HepG2 (cell line): ENCODE measurements around the gene METTL22. TPM values are rescaled to one million over a fixed set of nuclear protein-coding genes. Genes with fewer than 3 reads are reported as not detected.
A peak's percentile ranks its signal among the peaks of the same experiment; 100 is the strongest.

Experiments used
- BCL6 ChIP-seq: IDR thresholded peaks from 2 replicates; pipeline ENCODE4 v1.6.1; 2016; ENCODE audit warnings: missing genetic modification reagents, missing compliant biosample characterization
- BRD4 ChIP-seq: sonication (generic); formaldehyde crosslinking; IDR thresholded peaks from 2 replicates; pipeline ENCODE4 v1.4.0; 2020; ENCODE audit warnings: missing genetic modification reagents
- CEBPG ChIP-seq: IDR thresholded peaks from 2 replicates; pipeline ENCODE4 v1.6.1; 2016
- GLI4 ChIP-seq: sonication (generic); formaldehyde crosslinking; IDR thresholded peaks from 2 replicates; pipeline ENCODE4 v1.5.1; 2020; ENCODE audit warnings: missing genetic modification reagents, mild to moderate bottlenecking, moderate library complexity, borderline replicate concordance
- MEIS2 ChIP-seq: sonication (generic); formaldehyde crosslinking; IDR thresholded peaks from 2 replicates; pipeline ENCODE4 v1.9.0; 2021; ENCODE audit warnings: mild to moderate bottlenecking, missing genetic modification reagents
- NCOR1 ChIP-seq: fragments of 200-600 bp; sonication (generic); IDR thresholded peaks from 2 replicates; pipeline ENCODE4 v1.7.0; 2017; ENCODE audit warnings: antibody characterized with exemption, low read length, borderline replicate concordance
- PAX8 ChIP-seq: sonication (generic); formaldehyde crosslinking; IDR thresholded peaks from 2 replicates; pipeline ENCODE4 v1.8.0; 2022; ENCODE audit warnings: mild to moderate bottlenecking, missing genetic modification reagents, borderline replicate concordance
- RBAK ChIP-seq: sonication (generic); formaldehyde crosslinking; IDR thresholded peaks from 2 replicates; pipeline ENCODE4 v1.5.1; 2020; ENCODE audit warnings: mild to moderate bottlenecking, missing genetic modification reagents
- RFX3 ChIP-seq: IDR thresholded peaks from 2 replicates; pipeline ENCODE4 v1.6.1; 2016; ENCODE audit warnings: missing biosample characterization, missing genetic modification reagents
- SIX4 ChIP-seq: sonication (generic); formaldehyde crosslinking; IDR thresholded peaks from 2 replicates; pipeline ENCODE4 v1.4.0; 2020; ENCODE audit warnings: missing genetic modification reagents
- TEAD3 ChIP-seq: optimal IDR thresholded peaks from 2 replicates; pipeline ENCODE3; 2016; ENCODE audit warnings: borderline replicate concordance
- TOE1 ChIP-seq: sonication (generic); formaldehyde crosslinking; IDR thresholded peaks from 2 replicates; pipeline ENCODE4 v1.4.0; 2020; ENCODE audit warnings: mild to moderate bottlenecking, missing genetic modification reagents
- ZKSCAN1 ChIP-seq: fragments of 150-350 bp; IDR thresholded peaks from 2 replicates; pipeline ENCODE4 v1.6.1; 2014; ENCODE audit warnings: low read length
- ZNF383 ChIP-seq: sonication (generic); formaldehyde crosslinking; IDR thresholded peaks from 2 replicates; pipeline ENCODE4 v1.4.0; 2020; ENCODE audit warnings: missing genetic modification reagents, mild to moderate bottlenecking, borderline replicate concordance
- ZNF432 ChIP-seq: sonication (generic); formaldehyde crosslinking; IDR thresholded peaks from 2 replicates; pipeline ENCODE4 v1.5.0; 2020; ENCODE audit warnings: missing genetic modification reagents, mild to moderate bottlenecking, borderline replicate concordance
- ZNF607 ChIP-seq: sonication (generic); formaldehyde crosslinking; IDR thresholded peaks from 2 replicates; pipeline ENCODE4 v1.5.1; 2020; ENCODE audit warnings: missing genetic modification reagents, mild to moderate bottlenecking, borderline replicate concordance
- ZNF816 ChIP-seq: sonication (generic); formaldehyde crosslinking; IDR thresholded peaks from 2 replicates; pipeline ENCODE4 v1.8.0; 2022; ENCODE audit warnings: missing genetic modification reagents, mild to moderate bottlenecking, borderline replicate concordance
- ZNF83 ChIP-seq: sonication (generic); formaldehyde crosslinking; IDR thresholded peaks from 2 replicates; pipeline ENCODE4 v1.4.0; 2020; ENCODE audit warnings: missing genetic modification reagents, mild to moderate bottlenecking, borderline replicate concordance
- polyA plus RNA-seq, 8 experiments: library from polyadenylated mRNA; depleted of rRNA in 3 of 8; stranded (reverse) in 7 of 8; unstranded in 1 of 8; fragments of >200 nt; fragmentation: Illumina TruSeq in 4 of 8; extraction: Trizol in 4 of 8; gene quantifications; 2 replicates each; pipeline versions ENCODE4 v1.2.1 to v1.2.3, GENCODE V29; 2011 to 2016; ENCODE audit warnings: low read depth in 4 of 8, missing spikeins in 1 of 8, mixed read lengths in 1 of 8; ENCODE audit not compliant: insufficient read depth in 1 of 8
- total RNA-seq, 5 experiments: library from RNA; depleted of rRNA; stranded (reverse); fragments of >200 nt; fragmentation: Illumina TruSeq; extraction: Trizol; gene quantifications; 2 replicates each; pipeline ENCODE4 v1.2.3, GENCODE V29; 2016; ENCODE audit warnings: low read depth in 1 of 5
- TF ChIP-seq, protein P1 (sequence below): sonication (generic); formaldehyde crosslinking; conservative IDR thresholded peaks from 2 replicates; pipeline ENCODE4 v1.8.1; 2023; ENCODE audit warnings: missing genetic modification reagents
- TF ChIP-seq, protein P2 (sequence below): sonication (generic); formaldehyde crosslinking; conservative IDR thresholded peaks from 2 replicates; pipeline ENCODE4 v1.4.0; 2020; ENCODE audit warnings: mild to moderate bottlenecking, missing genetic modification reagents, moderate library complexity

Gene METTL22
- total and polyA plus RNA-seq, 2 of the 13 experiments (the other 11 are each of a cell fraction or from before 2014, with no cell fraction given) = 36.2 to 94.8 TPM

GRCh38 chr16:8649829-8650554 is 28.5 kb downstream of the METTL22 start (continued):
- TF ChIP-seq ZNF383 (CRISPR knock-in tag) (no peak), PAX8 (CRISPR knock-in tag) (no peak), GLI4 (CRISPR knock-in tag) (no peak), BCL6 (no peak), TEAD3 (CRISPR knock-in tag) (no peak), ZNF83 (CRISPR knock-in tag) (no peak), ZKSCAN1 (no peak), RFX3 (no peak), NCOR1 (no peak), ZNF432 (CRISPR knock-in tag) (no peak), RBAK (CRISPR knock-in tag) (peak; percentile 89), ZNF816 (CRISPR knock-in tag) (no peak), MEIS2 (CRISPR knock-in tag) (no peak), TOE1 (CRISPR knock-in tag) (no peak), CEBPG (CRISPR knock-in tag) (no peak), SIX4 (no peak), BRD4 (CRISPR knock-in tag) (no peak), ZNF607 (no peak)
- TF ChIP-seq, protein P1, sequence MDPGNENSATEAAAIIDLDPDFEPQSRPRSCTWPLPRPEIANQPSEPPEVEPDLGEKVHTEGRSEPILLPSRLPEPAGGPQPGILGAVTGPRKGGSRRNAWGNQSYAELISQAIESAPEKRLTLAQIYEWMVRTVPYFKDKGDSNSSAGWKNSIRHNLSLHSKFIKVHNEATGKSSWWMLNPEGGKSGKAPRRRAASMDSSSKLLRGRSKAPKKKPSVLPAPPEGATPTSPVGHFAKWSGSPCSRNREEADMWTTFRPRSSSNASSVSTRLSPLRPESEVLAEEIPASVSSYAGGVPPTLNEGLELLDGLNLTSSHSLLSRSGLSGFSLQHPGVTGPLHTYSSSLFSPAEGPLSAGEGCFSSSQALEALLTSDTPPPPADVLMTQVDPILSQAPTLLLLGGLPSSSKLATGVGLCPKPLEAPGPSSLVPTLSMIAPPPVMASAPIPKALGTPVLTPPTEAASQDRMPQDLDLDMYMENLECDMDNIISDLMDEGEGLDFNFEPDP (CRISPR knock-in tag) = no peak
- TF ChIP-seq, protein P2, sequence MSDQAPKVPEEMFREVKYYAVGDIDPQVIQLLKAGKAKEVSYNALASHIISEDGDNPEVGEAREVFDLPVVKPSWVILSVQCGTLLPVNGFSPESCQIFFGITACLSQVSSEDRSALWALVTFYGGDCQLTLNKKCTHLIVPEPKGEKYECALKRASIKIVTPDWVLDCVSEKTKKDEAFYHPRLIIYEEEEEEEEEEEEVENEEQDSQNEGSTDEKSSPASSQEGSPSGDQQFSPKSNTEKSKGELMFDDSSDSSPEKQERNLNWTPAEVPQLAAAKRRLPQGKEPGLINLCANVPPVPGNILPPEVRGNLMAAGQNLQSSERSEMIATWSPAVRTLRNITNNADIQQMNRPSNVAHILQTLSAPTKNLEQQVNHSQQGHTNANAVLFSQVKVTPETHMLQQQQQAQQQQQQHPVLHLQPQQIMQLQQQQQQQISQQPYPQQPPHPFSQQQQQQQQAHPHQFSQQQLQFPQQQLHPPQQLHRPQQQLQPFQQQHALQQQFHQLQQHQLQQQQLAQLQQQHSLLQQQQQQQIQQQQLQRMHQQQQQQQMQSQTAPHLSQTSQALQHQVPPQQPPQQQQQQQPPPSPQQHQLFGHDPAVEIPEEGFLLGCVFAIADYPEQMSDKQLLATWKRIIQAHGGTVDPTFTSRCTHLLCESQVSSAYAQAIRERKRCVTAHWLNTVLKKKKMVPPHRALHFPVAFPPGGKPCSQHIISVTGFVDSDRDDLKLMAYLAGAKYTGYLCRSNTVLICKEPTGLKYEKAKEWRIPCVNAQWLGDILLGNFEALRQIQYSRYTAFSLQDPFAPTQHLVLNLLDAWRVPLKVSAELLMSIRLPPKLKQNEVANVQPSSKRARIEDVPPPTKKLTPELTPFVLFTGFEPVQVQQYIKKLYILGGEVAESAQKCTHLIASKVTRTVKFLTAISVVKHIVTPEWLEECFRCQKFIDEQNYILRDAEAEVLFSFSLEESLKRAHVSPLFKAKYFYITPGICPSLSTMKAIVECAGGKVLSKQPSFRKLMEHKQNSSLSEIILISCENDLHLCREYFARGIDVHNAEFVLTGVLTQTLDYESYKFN (CRISPR knock-in tag) = 0 out of 2 replicates have a peak, but pooled peaks have one; percentile 19
